Calu3 (cell line): Measurements from ENCODE around the gene LRP4. TPM values are rescaled to one million over a fixed set of nuclear protein-coding genes. Genes with fewer than 3 reads are reported as not detected.

Experiments used
- BruUV-seq: library from RNA; stranded (reverse); fragments of 400-500 nt; replicated peaks from 2 replicates; lab custom pipeline; 2021; lab: Mats Ljungman, UMichigan
- CTCF ChIA-PET: fragments of 300-600 bp; sonication (Branson Sonifier 250); formaldehyde crosslinking; loops from one replicate; lab custom pipeline; 2022; ENCODE audit warnings: antibody characterized with exemption; lab: Charles Lee
- DNase-seq: peaks from one replicate; pipeline ENCODE4 v3.0.0; 2022
- H3K27ac Mint-ChIP-seq: one replicate; pipeline ENCODE4 v1.8.0; 2022; ENCODE audit warnings: mixed read lengths; ENCODE audit not compliant: unreplicated experiment
- H3K27me3 Mint-ChIP-seq: one replicate; pipeline ENCODE4 v1.8.0; 2022; ENCODE audit warnings: mixed read lengths; ENCODE audit not compliant: unreplicated experiment
- H3K36me3 Mint-ChIP-seq: one replicate; pipeline ENCODE4 v1.8.0; 2022; ENCODE audit warnings: mild to moderate bottlenecking, moderate library complexity, mixed read lengths; ENCODE audit not compliant: insufficient read depth, unreplicated experiment
- H3K4me1 Mint-ChIP-seq: one replicate; pipeline ENCODE4 v1.8.0; 2022; ENCODE audit warnings: mild to moderate bottlenecking, low read depth, mixed read lengths; ENCODE audit not compliant: unreplicated experiment
- H3K4me3 Mint-ChIP-seq: one replicate; pipeline ENCODE4 v1.8.0; 2022; ENCODE audit warnings: mild to moderate bottlenecking, low read depth, moderate library complexity, mixed read lengths; ENCODE audit not compliant: unreplicated experiment
- H3K9me3 Mint-ChIP-seq: one replicate; pipeline ENCODE4 v1.8.0; 2022; ENCODE audit warnings: low read depth, mixed read lengths; ENCODE audit not compliant: unreplicated experiment
- CTCF ChIP-seq: fragments of 200-600 bp; IDR thresholded peaks from one replicate; pipeline ENCODE4 v1.8.0; 2022; ENCODE audit warnings: antibody characterized with exemption; ENCODE audit not compliant: unreplicated experiment
- intact Hi-C: fragments of 100-400 bp; cut with micrococcal nuclease; formaldehyde crosslinking; loops from one replicate; pipeline ENCODE4 v1.10.0; 2022; ENCODE audit not compliant: unreplicated experiment
- total RNA-seq: library from RNA; stranded (reverse); gene quantifications from 2 replicates; pipeline ENCODE4 v1.2.3, GENCODE V29; 2022

LRP4 gene
- total RNA-seq, 1 experiment from 2014 or later = 0.80 TPM

GRCh38 chr11:46845740-46846509, 72.4 kb downstream of the LRP4 start, which contains the start of gene CKAP5:
Gene CKAP5, minus strand, starts transcription at chr11:46846280. Its CDS starts 25,049 bp downstream, at chr11:46821231.
- DNase-seq = peak; percentile 89
- H3K27ac Mint-ChIP-seq = peak within 1 kb of the TSS; percentile 84
- peaks cover 35% of the 10 kb centered on the region for H3K36me3 Mint-ChIP-seq
- TF ChIP-seq CTCF = no peak
- intact Hi-C loops = no loop called here
- no peaks in the 10 kb centered on the region for H3K27me3 Mint-ChIP-seq
- CTCF ChIA-PET = no interaction called here
- H3K4me1 Mint-ChIP-seq = peaks cover 18% of the 10 kb centered on the region
- H3K4me3 Mint-ChIP-seq = peak within 1 kb of the TSS; percentile 95
- no peaks in the 10 kb centered on the region for H3K9me3 Mint-ChIP-seq
- BruUV-seq = no TSS peak

- intact Hi-C loops = no loop called here
- peaks cover 18% of the 10 kb centered on the region for H3K4me1 Mint-ChIP-seq
- CTCF ChIA-PET = no interaction called here
- peaks cover 35% of the 10 kb centered on the region for H3K36me3 Mint-ChIP-seq
- H3K27me3 Mint-ChIP-seq = no peaks in the 10 kb centered on the region
- H3K27ac Mint-ChIP-seq = peak overlapping the region; percentile 84
- no TSS peak for BruUV-seq
- peak overlapping the region; percentile 95 for H3K4me3 Mint-ChIP-seq
- H3K9me3 Mint-ChIP-seq = no peaks in the 10 kb centered on the region
- DNase-seq = no peak
- TF ChIP-seq CTCF = no peak
These were observed 73.0 kb downstream of the LRP4 start for GRCh38 chr11:46845440-46845739.

GRCh38 chr11:46840116-46840515, 78.2 kb downstream of the LRP4 start:
- no peak overlapping the region for H3K4me3 Mint-ChIP-seq

GRCh38 chr11:46838501-46838900, 79.8 kb downstream of the LRP4 start:
- intact Hi-C loops = no loop called here
- BruUV-seq = no TSS peak
- Mint-ChIP-seq H3K27me3 (no peaks in the 10 kb centered on the region), H3K36me3 (peaks cover 7% of the 10 kb centered on the region), H3K4me3 (no peak overlapping the region), H3K9me3 (no peaks in the 10 kb centered on the region), H3K27ac (no peak overlapping the region), H3K4me1 (peaks cover 16% of the 10 kb centered on the region)
- CTCF ChIA-PET = interaction anchor here (0.7 kb wide), 1 partner anchor 10 kb away, joined by 3 read pairs; no protein-coding TSS in a partner anchor
- TF ChIP-seq CTCF = no peak
- DNase-seq = no peak

More at GRCh38 chr11:46840116-46840515, 78.2 kb downstream of the LRP4 start:
- Mint-ChIP-seq H3K27me3 (no peaks in the 10 kb centered on the region), H3K9me3 (no peaks in the 10 kb centered on the region), H3K27ac (no peak overlapping the region), H3K4me1 (peaks cover 16% of the 10 kb centered on the region), H3K36me3 (peaks cover 21% of the 10 kb centered on the region)
- no peak for DNase-seq
- CTCF ChIA-PET = interaction anchor here (0.8 kb wide), 1 partner anchor 927 kb away, joined by 3 read pairs; no protein-coding TSS in a partner anchor
- no TSS peak for BruUV-seq
- intact Hi-C loops = no loop called here
- no peak for TF ChIP-seq CTCF
